ENCODE data around the gene AMIGO3.
A peak's percentile ranks its signal among the peaks of the same experiment; 100 is the strongest.

The AMIGO3 gene

GRCh38 chr3:49722896-49723295 lies 3.4 kb upstream of the AMIGO3 start:
- no peaks in the 10 kb centered on the region for H3K27me3 ChIP-seq (ENCODE audit: low read depth, low read length)
- peak overlapping the region; percentile 93 for H3K4me3 ChIP-seq (ENCODE audit: low read length)
- peak overlapping the region; percentile 78 for H3K27ac ChIP-seq (ENCODE audit: low read length)
- H4K20me1 ChIP-seq (ENCODE audit: insufficient read depth, low read length): no peaks in the 10 kb centered on the region
- peaks cover 17% of the 10 kb centered on the region for H3K4me1 ChIP-seq (ENCODE audit: low read length)
- peak overlapping the region; percentile 93 for H3K4me2 ChIP-seq (ENCODE audit: low read length)
- TF ChIP-seq, protein P1, sequence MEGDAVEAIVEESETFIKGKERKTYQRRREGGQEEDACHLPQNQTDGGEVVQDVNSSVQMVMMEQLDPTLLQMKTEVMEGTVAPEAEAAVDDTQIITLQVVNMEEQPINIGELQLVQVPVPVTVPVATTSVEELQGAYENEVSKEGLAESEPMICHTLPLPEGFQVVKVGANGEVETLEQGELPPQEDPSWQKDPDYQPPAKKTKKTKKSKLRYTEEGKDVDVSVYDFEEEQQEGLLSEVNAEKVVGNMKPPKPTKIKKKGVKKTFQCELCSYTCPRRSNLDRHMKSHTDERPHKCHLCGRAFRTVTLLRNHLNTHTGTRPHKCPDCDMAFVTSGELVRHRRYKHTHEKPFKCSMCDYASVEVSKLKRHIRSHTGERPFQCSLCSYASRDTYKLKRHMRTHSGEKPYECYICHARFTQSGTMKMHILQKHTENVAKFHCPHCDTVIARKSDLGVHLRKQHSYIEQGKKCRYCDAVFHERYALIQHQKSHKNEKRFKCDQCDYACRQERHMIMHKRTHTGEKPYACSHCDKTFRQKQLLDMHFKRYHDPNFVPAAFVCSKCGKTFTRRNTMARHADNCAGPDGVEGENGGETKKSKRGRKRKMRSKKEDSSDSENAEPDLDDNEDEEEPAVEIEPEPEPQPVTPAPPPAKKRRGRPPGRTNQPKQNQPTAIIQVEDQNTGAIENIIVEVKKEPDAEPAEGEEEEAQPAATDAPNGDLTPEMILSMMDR (IDR thresholded peaks at IDR 0.05; ENCODE audit: low read depth, low read length): no peak
- TF ChIP-seq EZH2phosphoT487 (IDR thresholded peaks at IDR 0.05; ENCODE audit: low read depth): no peak
- peaks cover 25% of the 10 kb centered on the region for H3K79me2 ChIP-seq (ENCODE audit: low read length)
- H3K9ac ChIP-seq (ENCODE audit: low read length): peak overlapping the region; percentile 98
- H3K9me3 ChIP-seq (ENCODE audit: insufficient read depth, low read length): no peaks in the 10 kb centered on the region
- H3K36me3 ChIP-seq (replicated peaks; ENCODE audit: low read depth, low read length): peaks cover 53% of the 10 kb centered on the region
- no peak overlapping the region for H2AFZ ChIP-seq (ENCODE audit: low read depth, low read length)

DNA sequence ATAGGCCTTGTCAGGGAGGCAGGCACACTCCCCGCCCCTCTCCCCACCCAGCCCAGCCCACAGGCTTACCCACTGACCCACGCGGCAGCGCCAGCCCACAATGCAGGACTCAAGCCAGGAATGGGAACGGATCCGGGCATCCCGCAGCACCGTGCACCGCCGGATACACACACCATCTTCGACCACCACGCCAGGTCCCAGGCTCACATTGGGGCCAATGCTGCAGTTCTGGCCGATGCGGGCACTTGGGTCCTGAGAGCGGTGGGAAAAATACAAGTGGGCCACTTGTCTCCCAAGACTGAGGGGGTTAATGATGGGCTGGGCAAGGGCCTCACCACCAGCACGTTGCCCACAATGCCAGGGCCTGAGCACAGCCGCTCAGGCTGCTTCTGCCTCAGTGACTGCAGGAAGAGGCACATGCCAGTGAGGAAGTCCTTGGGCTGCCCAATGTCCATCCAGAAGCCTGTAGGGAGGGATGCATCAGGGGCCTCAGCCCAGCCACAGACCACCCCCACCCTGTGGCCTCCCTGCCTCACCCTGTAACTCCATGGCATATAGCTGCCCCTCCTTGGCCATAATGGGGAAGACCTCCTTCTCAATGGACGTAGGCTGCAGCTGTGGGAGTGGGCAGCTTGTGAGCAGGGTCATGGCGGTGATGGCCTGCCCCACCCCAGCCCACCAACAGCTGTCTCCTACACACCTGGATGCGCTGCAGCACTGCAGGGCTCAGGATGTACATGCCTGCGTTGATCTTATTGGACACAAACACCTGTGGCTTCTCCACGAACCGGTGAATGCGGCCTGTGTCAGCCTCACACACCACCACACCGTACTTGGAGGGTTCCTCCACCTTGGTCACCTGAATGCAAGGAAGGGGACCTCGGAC lies 2.7 kb upstream of the AMIGO3 start:
- TF ChIP-seq, protein P1 (IDR thresholded peaks at IDR 0.05; ENCODE audit: low read depth, low read length): no peak
- TF ChIP-seq EZH2phosphoT487 (IDR thresholded peaks at IDR 0.05; ENCODE audit: low read depth): no peak
- H4K20me1 ChIP-seq (ENCODE audit: insufficient read depth, low read length): no peaks in the 10 kb centered on the region
- H3K79me2 ChIP-seq (ENCODE audit: low read length): peaks cover 25% of the 10 kb centered on the region
- H3K4me2 ChIP-seq (ENCODE audit: low read length): peak overlapping the region; percentile 93
- peak overlapping the region; percentile 98 for H3K9ac ChIP-seq (ENCODE audit: low read length)
- H3K27me3 ChIP-seq (ENCODE audit: low read depth, low read length): no peaks in the 10 kb centered on the region
- no peak overlapping the region for H2AFZ ChIP-seq (ENCODE audit: low read depth, low read length)
- peak overlapping the region; percentile 78; the same call in 1 of the 2 replicates for H3K27ac ChIP-seq (ENCODE audit: low read length)
- peaks cover 48% of the 10 kb centered on the region for H3K36me3 ChIP-seq (replicated peaks; ENCODE audit: low read depth, low read length)
- peak overlapping the region; percentile 93 for H3K4me3 ChIP-seq (ENCODE audit: low read length)
- peaks cover 17% of the 10 kb centered on the region for H3K4me1 ChIP-seq (ENCODE audit: low read length)
- no peaks in the 10 kb centered on the region for H3K9me3 ChIP-seq (ENCODE audit: insufficient read depth, low read length)

GRCh38 chr3:49721596-49721895 lies 2.1 kb upstream of the AMIGO3 start:
- Histone ChIP-seq H3K9me3 (ENCODE audit: insufficient read depth, low read length) (no peaks in the 10 kb centered on the region), H3K79me2 (ENCODE audit: low read length) (peaks cover 25% of the 10 kb centered on the region), H3K27me3 (ENCODE audit: low read depth, low read length) (no peaks in the 10 kb centered on the region), H4K20me1 (ENCODE audit: insufficient read depth, low read length) (no peaks in the 10 kb centered on the region), H3K4me3 (ENCODE audit: low read length) (no peak overlapping the region), H3K9ac (ENCODE audit: low read length) (no peak overlapping the region), H3K4me1 (ENCODE audit: low read length) (peaks cover 17% of the 10 kb centered on the region), H3K27ac (ENCODE audit: low read length) (no peak overlapping the region), H3K36me3 (replicated peaks; ENCODE audit: low read depth, low read length) (peaks cover 49% of the 10 kb centered on the region), H2AFZ (ENCODE audit: low read depth, low read length) (no peak overlapping the region), H3K4me2 (ENCODE audit: low read length) (no peak overlapping the region)
- TF ChIP-seq EZH2phosphoT487 (IDR thresholded peaks at IDR 0.05; ENCODE audit: low read depth): no peak
- TF ChIP-seq, protein P1 (IDR thresholded peaks at IDR 0.05; ENCODE audit: low read depth, low read length): no peak

GRCh38 chr3:49720855-49721595 lies 1.5 kb upstream of the AMIGO3 start:
- Histone ChIP-seq H3K36me3 (replicated peaks; ENCODE audit: low read depth, low read length) (peaks cover 54% of the 10 kb centered on the region), H2AFZ (ENCODE audit: low read depth, low read length) (no peak overlapping the region), H3K9me3 (ENCODE audit: insufficient read depth, low read length) (no peaks in the 10 kb centered on the region), H3K79me2 (ENCODE audit: low read length) (peaks cover 25% of the 10 kb centered on the region), H3K4me3 (ENCODE audit: low read length) (no peak overlapping the region), H3K27ac (ENCODE audit: low read length) (no peak overlapping the region), H3K9ac (ENCODE audit: low read length) (no peak overlapping the region), H3K4me2 (ENCODE audit: low read length) (no peak overlapping the region), H4K20me1 (ENCODE audit: insufficient read depth, low read length) (no peaks in the 10 kb centered on the region), H3K4me1 (ENCODE audit: low read length) (peaks cover 17% of the 10 kb centered on the region), H3K27me3 (ENCODE audit: low read depth, low read length) (no peaks in the 10 kb centered on the region)
- TF ChIP-seq EZH2phosphoT487 (IDR thresholded peaks at IDR 0.05; ENCODE audit: low read depth): no peak
- TF ChIP-seq, protein P1 (IDR thresholded peaks at IDR 0.05; ENCODE audit: low read depth, low read length): no peak
